SU-DHL-6 (cell line): Measurements from ENCODE around the gene RNF181.

Experiments used
- EZH2phosphoT487 ChIP-seq: fragments of 200-600 bp; sonication (generic), shearing (Covaris generic); conservative IDR thresholded peaks from 2 replicates; pipeline ENCODE4 v1.6.1; 2018; ENCODE audit warnings: mild to moderate bottlenecking, antibody characterized with exemption, low read length, moderate library complexity, mixed read lengths
- TF ChIP-seq, protein P1 (sequence below): fragments of 200-600 bp; sonication (generic); IDR thresholded peaks from one replicate; pipeline ENCODE4 v1.5.1; 2017; ENCODE audit warnings: antibody characterized with exemption, mild to moderate bottlenecking, low read length, moderate library complexity; ENCODE audit not compliant: insufficient read depth, poor library complexity, severe bottlenecking

DNA sequence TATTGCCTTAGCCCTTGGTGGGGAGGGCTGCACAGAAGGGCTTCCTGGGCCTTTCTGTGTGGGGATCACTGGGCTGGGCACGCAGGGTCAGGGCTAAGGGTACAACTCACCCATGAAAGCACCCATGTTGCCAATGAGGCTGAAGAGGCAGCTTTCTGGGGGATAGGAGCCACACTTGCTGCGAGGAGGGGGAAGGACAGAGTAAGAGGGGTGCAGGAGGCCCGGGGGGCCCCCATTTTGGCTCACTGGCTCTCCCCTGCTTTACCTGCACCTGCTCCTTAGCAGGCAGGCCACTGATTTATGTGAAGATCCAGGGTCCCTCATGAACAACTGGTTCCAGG, 4.7 kb downstream of the RNF181 start:
- TF ChIP-seq, protein P1, sequence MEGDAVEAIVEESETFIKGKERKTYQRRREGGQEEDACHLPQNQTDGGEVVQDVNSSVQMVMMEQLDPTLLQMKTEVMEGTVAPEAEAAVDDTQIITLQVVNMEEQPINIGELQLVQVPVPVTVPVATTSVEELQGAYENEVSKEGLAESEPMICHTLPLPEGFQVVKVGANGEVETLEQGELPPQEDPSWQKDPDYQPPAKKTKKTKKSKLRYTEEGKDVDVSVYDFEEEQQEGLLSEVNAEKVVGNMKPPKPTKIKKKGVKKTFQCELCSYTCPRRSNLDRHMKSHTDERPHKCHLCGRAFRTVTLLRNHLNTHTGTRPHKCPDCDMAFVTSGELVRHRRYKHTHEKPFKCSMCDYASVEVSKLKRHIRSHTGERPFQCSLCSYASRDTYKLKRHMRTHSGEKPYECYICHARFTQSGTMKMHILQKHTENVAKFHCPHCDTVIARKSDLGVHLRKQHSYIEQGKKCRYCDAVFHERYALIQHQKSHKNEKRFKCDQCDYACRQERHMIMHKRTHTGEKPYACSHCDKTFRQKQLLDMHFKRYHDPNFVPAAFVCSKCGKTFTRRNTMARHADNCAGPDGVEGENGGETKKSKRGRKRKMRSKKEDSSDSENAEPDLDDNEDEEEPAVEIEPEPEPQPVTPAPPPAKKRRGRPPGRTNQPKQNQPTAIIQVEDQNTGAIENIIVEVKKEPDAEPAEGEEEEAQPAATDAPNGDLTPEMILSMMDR: no peak
- no peak for TF ChIP-seq EZH2phosphoT487
